ENCODE results near the gene RHOT2.
"Not testable (repeated sequence)": the region's sequence is repeated elsewhere in the genome, so short reads cannot be mapped to it uniquely, and the experiment has no call there.

Gene RHOT2

GRCh38 chr16:682493-683395, 14.8 kb downstream of the RHOT2 start:
- DNase-seq: no peak

- no peak for DNase-seq
Measured at GRCh38 chr16:683396-684070, 15.6 kb downstream of the RHOT2 start.

- DNase-seq: peak; percentile 94
Measured at GRCh38 chr16:684071-684794, 16.3 kb downstream of the RHOT2 start, which contains the start of gene JMJD8. Gene JMJD8, minus strand, starts transcription at chr16:684334. Its CDS starts 15 bp downstream, at chr16:684319.

GRCh38 chr16:684961-685696, 17.2 kb downstream of the RHOT2 start:
- no peak for DNase-seq

- no peak for DNase-seq
Measured at GRCh38 chr16:685967-686366, 18.0 kb downstream of the RHOT2 start.

GRCh38 chr16:686459-687260, 18.7 kb downstream of the RHOT2 start:
- DNase-seq: no peak

- DNase-seq: no peak
Measured at GRCh38 chr16:687499-687898, 19.6 kb downstream of the RHOT2 start.

- DNase-seq: no peak
Measured at GRCh38 chr16:689175-689897, 21.4 kb downstream of the RHOT2 start.

- DNase-seq: not testable (repeated sequence)
Measured at GRCh38 chr16:691242-691641, 23.3 kb downstream of the RHOT2 start.

GRCh38 chr16:692356-693108, 24.6 kb downstream of the RHOT2 start:
- no peak for DNase-seq

GRCh38 chr16:693364-693763, 25.4 kb downstream of the RHOT2 start:
- no peak for DNase-seq

GRCh38 chr16:693766-694165, 25.8 kb downstream of the RHOT2 start:
- DNase-seq: no peak

GRCh38 chr16:694187-694862, 26.4 kb downstream of the RHOT2 start:
- DNase-seq: no peak

GRCh38 chr16:694863-695354, 27.0 kb downstream of the RHOT2 start:
- no peak for DNase-seq

- peak; percentile 61 for DNase-seq
Measured at GRCh38 chr16:695355-696089, 27.6 kb downstream of the RHOT2 start.

- no peak for DNase-seq
Measured at GRCh38 chr16:698911-699671, 31.2 kb downstream of the RHOT2 start.

- DNase-seq: no peak
Measured at GRCh38 chr16:700684-701584, 33.0 kb downstream of the RHOT2 start.

Measured in activated CD4-positive, alpha-beta T cell treated with anti-CD3 and anti-CD28 coated beads for 1 hour (primary cell).